ENCODE measurements around the gene POLD3. TPM values are rescaled to one million over a fixed set of nuclear protein-coding genes. Genes with fewer than 3 reads are reported as not detected.

POLD3 gene
- polyA plus RNA-seq, 1 donor: 13.8 TPM

DNA sequence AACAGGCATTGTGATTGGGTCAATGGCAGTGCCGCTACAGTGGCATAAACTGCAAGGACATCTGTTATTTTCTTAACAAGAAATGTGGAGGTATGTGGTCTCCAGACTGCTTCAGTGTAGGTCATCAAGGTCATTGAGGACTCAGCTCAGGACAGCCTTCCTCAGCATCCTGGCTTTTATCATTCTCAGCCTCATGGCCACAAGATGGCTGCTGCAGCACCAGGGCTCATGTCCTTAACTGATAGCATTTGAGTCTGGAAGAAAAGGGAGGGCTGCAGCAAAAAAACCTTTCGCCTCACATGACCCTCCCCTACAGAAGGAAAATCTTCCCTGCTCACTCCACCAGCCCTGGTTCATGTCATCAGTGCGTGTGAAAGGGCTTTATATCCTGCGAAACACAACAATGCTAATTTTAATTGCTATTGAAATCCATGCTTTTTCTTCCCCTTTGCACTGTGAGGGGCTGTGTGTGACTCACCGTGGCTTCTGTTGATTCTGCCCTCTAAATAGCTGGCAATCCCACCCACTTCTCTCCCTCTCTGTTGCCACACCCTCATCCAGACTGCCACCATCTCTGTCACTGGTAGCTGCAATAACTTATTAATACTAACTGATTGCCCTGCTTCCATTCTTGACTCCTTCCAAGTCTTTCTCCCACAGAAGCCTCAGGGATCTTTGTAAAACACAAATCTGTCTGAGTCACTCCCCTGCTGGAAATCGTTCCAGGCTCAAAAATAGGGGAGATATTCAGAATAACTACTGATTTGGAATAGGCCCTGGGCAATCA lies 95.0 kb downstream of the POLD3 start:
- no peak for DNase-seq (ENCODE audit: low read depth)

DNA sequence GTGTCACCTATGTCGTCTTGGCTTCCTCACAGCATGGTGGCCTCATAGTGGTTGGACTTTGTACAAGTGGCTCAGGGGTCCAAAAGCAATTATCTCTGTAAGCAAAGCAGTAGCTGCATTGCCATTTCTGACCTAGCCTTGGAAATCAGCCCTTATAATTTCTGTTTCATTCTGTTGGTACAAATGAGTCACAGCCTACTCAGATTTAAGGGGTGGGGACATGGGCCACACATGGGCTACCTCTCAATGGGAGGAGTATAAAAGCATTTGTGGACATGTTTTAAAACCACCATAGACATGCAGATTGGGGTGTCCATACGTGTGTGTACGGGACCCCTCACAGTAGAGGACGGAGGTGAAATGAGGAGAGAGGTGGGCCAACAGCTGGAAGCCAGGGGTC lies 97.3 kb downstream of the POLD3 start:
- DNase-seq (ENCODE audit: low read depth): no peak

- no peak for DNase-seq (ENCODE audit: low read depth)
Measured at GRCh38 chr11:74691755-74692154, 99.4 kb downstream of the POLD3 start.

Other genes with a start within 250 kb of the POLD3 start
- gene PGM2L1, start 194.1 kb upstream of the POLD3 start, polyA plus RNA-seq (ENCODE audit: insufficient read length): 5.4 TPM
- gene KCNE3, start 125.0 kb upstream of the POLD3 start, polyA plus RNA-seq (ENCODE audit: insufficient read length): 1.2 TPM
- gene LIPT2, start 98.9 kb upstream of the POLD3 start, polyA plus RNA-seq (ENCODE audit: insufficient read length): 1.9 TPM
- gene CHRDL2, start 138.8 kb downstream of the POLD3 start, polyA plus RNA-seq (ENCODE audit: insufficient read length): 2.5 TPM
- 11.2 TPM for gene RNF169, start 156.3 kb downstream of the POLD3 start, polyA plus RNA-seq (ENCODE audit: insufficient read length)